HG03460 (cell line): ENCODE data around the gene AVL9.
"Not testable (repeated sequence)": the region's sequence is repeated elsewhere in the genome, so short reads cannot be mapped to it uniquely, and the experiment has no call there.

Experiments
- ATAC-seq: cut with Tn5 transposase; IDR thresholded peaks from one replicate; pipeline ENCODE4 v1.9.1; 2021; ENCODE audit not compliant: unreplicated experiment

Gene AVL9

GRCh38 chr7:32634798-32635393 lies 139.6 kb downstream of the AVL9 start:
- not testable (repeated sequence) for ATAC-seq

- ATAC-seq, result not testable (repeated sequence)
These were observed 141.6 kb downstream of the AVL9 start for GRCh38 chr7:32636725-32637462.

GRCh38 chr7:32637611-32638010 lies 142.3 kb downstream of the AVL9 start:
- ATAC-seq, result not testable (repeated sequence)
